ENCODE data around the gene ERBB4. TPM values are rescaled to one million over a fixed set of nuclear protein-coding genes. Genes with fewer than 3 reads are reported as not detected.

Gene ERBB4
- total RNA-seq, 2 experiments from 2014 or later: not detected

DNA sequence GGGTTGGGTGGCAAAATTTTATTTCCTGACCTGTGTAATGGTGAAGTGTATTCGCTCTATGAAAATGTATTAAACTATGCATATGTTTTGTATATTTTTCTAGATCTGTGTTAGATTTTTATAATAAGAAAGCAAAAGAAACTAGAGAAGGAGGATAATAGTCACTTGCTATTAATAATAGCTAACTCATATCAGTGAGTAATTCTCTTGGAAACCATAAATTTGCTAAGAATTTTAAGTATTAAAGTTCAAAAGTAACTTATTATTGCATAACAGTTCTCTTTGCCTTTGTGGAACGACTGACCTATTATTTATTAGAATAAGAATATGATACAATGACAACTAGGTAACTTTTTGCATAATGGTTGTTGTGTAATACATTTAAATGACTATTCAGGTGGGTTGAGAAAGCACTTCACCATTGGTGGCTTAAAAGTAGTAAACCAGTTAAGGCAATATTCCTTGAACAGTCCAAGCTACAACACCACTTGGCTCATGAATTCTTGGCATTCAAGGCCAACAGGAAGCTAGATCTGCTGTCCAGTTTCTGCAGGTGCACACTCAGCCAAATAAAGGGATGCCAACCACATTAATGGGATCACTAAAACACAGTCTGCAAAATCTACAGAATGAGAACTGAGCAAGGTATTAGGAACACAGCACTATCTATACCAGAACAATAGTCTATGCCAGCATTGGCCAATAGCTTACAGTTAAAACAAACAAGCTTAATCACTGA is 1060.9 kb downstream of the ERBB4 start:
- intact Hi-C loops (cut with micrococcal nuclease; ENCODE audit: unreplicated experiment): no loop called here
- Histone ChIP-seq H4K20me1 (ENCODE audit: insufficient read depth, low read length) (no peaks in the 10 kb centered on the region), H3K79me2 (ENCODE audit: insufficient read depth, low read depth, low read length) (no peaks in the 10 kb centered on the region), H3K4me1 (ENCODE audit: insufficient read depth, low read length, poor library complexity, severe bottlenecking) (no peaks in the 10 kb centered on the region), H3K4me2 (ENCODE audit: low read length) (no peak overlapping the region), H3K9me3 (ENCODE audit: low read length) (no peaks in the 10 kb centered on the region), H3K9me2 (ENCODE audit: insufficient read depth, low read length) (no peaks in the 10 kb centered on the region), H3K36me3 (ENCODE audit: insufficient read depth, low read length) (no peaks in the 10 kb centered on the region), H3K27ac (ENCODE audit: low read depth, low read length, poor library complexity, severe bottlenecking) (no peak overlapping the region), H2AFZ (ENCODE audit: low read length) (no peak overlapping the region), H3K4me3 (ENCODE audit: low read depth, low read length, poor library complexity, severe bottlenecking) (no peak overlapping the region)
- TF ChIP-seq, protein P1, sequence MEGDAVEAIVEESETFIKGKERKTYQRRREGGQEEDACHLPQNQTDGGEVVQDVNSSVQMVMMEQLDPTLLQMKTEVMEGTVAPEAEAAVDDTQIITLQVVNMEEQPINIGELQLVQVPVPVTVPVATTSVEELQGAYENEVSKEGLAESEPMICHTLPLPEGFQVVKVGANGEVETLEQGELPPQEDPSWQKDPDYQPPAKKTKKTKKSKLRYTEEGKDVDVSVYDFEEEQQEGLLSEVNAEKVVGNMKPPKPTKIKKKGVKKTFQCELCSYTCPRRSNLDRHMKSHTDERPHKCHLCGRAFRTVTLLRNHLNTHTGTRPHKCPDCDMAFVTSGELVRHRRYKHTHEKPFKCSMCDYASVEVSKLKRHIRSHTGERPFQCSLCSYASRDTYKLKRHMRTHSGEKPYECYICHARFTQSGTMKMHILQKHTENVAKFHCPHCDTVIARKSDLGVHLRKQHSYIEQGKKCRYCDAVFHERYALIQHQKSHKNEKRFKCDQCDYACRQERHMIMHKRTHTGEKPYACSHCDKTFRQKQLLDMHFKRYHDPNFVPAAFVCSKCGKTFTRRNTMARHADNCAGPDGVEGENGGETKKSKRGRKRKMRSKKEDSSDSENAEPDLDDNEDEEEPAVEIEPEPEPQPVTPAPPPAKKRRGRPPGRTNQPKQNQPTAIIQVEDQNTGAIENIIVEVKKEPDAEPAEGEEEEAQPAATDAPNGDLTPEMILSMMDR (conservative IDR thresholded peaks at IDR 0.05; ENCODE audit: low read length): no peak
- no peak for TF ChIP-seq EZH2phosphoT487 (IDR thresholded peaks at IDR 0.05; ENCODE audit: borderline replicate concordance, low read depth, low read length)
- no TSS peak for BruUV-seq (replicated peaks)
- DNase-seq (ENCODE audit: low spot score): no peak
- POLR2A ChIA-PET: interaction anchor here (1.1 kb wide), 1 partner anchor 12 kb away, joined by 3 read pairs; no protein-coding TSS in a partner anchor
- CTCF ChIA-PET (ENCODE audit: unreplicated experiment): no interaction called here

DNA sequence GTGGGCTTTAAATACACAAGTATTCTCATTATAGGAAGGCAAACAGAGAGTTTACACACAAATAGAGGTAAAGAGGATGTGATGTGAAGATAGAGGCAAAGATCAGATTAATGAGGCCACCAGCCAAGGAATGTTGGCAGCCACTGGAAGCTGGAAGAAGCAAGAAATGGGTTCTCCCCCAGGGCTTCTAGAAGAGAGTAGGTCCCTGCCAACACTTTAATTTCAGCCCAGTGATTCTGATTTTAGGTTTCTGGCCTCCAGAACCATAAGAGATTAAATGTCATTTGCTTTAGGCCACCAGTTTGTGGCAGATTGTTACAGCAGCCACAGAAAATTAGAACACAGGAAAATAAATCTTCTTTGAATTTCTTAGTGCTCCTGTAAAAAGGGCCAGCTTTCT is 1065.5 kb downstream of the ERBB4 start:
- TF ChIP-seq, protein P1 (conservative IDR thresholded peaks at IDR 0.05; ENCODE audit: low read length): no peak
- TF ChIP-seq EZH2phosphoT487 (IDR thresholded peaks at IDR 0.05; ENCODE audit: borderline replicate concordance, low read depth, low read length): no peak
- Histone ChIP-seq H3K4me3 (ENCODE audit: low read depth, low read length, poor library complexity, severe bottlenecking) (no peak overlapping the region), H2AFZ (ENCODE audit: low read length) (no peak overlapping the region), H4K20me1 (ENCODE audit: insufficient read depth, low read length) (no peaks in the 10 kb centered on the region), H3K9me3 (ENCODE audit: low read length) (no peaks in the 10 kb centered on the region), H3K4me2 (ENCODE audit: low read length) (no peak overlapping the region), H3K9me2 (ENCODE audit: insufficient read depth, low read length) (no peaks in the 10 kb centered on the region), H3K36me3 (ENCODE audit: insufficient read depth, low read length) (no peaks in the 10 kb centered on the region), H3K4me1 (ENCODE audit: insufficient read depth, low read length, poor library complexity, severe bottlenecking) (no peaks in the 10 kb centered on the region), H3K79me2 (ENCODE audit: insufficient read depth, low read depth, low read length) (no peaks in the 10 kb centered on the region), H3K27ac (ENCODE audit: low read depth, low read length, poor library complexity, severe bottlenecking) (no peak overlapping the region)
- ChIA-PET POLR2A (interaction anchor here (0.6 to 1.3 kb wide), 3 partner anchors 16 to 278 kb away, joined by 3 read pairs; no protein-coding TSS in a partner anchor), CTCF (ENCODE audit: unreplicated experiment) (no interaction called here)
- BruUV-seq (replicated peaks): no TSS peak
- intact Hi-C loops (cut with micrococcal nuclease; ENCODE audit: unreplicated experiment): no loop called here
- DNase-seq (ENCODE audit: low spot score): no peak

DNA sequence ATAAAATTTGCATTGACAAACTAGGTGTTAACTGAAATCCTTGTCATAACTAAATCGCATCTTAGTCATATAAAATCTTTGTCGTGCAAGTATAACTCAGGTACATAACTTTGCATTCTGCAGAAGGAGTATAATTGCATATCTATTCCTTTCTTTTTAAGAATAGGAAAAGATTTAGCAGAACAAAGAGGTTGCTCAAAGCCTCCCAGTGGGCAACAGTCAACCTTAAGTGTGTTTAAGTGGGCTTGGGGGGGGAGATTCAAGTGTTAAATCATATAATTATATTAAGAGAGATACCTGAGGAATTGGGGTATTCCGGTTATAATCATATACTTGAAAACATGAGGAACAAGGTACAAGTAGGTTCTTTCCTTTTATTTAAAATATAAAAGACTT is 1068.9 kb downstream of the ERBB4 start:
- Histone ChIP-seq H3K79me2 (ENCODE audit: insufficient read depth, low read depth, low read length) (no peaks in the 10 kb centered on the region), H3K36me3 (ENCODE audit: insufficient read depth, low read length) (no peaks in the 10 kb centered on the region), H3K4me3 (ENCODE audit: low read depth, low read length, poor library complexity, severe bottlenecking) (no peak overlapping the region), H3K4me2 (ENCODE audit: low read length) (no peak overlapping the region), H2AFZ (ENCODE audit: low read length) (no peak overlapping the region), H3K27ac (ENCODE audit: low read depth, low read length, poor library complexity, severe bottlenecking) (no peak overlapping the region), H4K20me1 (ENCODE audit: insufficient read depth, low read length) (no peaks in the 10 kb centered on the region), H3K4me1 (ENCODE audit: insufficient read depth, low read length, poor library complexity, severe bottlenecking) (no peaks in the 10 kb centered on the region), H3K9me2 (ENCODE audit: insufficient read depth, low read length) (no peaks in the 10 kb centered on the region), H3K9me3 (ENCODE audit: low read length) (no peaks in the 10 kb centered on the region)
- TF ChIP-seq, protein P1 (conservative IDR thresholded peaks at IDR 0.05; ENCODE audit: low read length): no peak
- no peak for TF ChIP-seq EZH2phosphoT487 (IDR thresholded peaks at IDR 0.05; ENCODE audit: borderline replicate concordance, low read depth, low read length)
- POLR2A ChIA-PET: interaction anchor here (1.4 kb wide), 1 partner anchor 9 kb away, joined by 5 read pairs; no protein-coding TSS in a partner anchor
- intact Hi-C loops (cut with micrococcal nuclease; ENCODE audit: unreplicated experiment): no loop called here
- BruUV-seq (replicated peaks): no TSS peak
- CTCF ChIA-PET (ENCODE audit: unreplicated experiment): no interaction called here
- no peak for DNase-seq (ENCODE audit: low spot score)
